ENCODE measurements around the gene DHCR7.

DNA sequence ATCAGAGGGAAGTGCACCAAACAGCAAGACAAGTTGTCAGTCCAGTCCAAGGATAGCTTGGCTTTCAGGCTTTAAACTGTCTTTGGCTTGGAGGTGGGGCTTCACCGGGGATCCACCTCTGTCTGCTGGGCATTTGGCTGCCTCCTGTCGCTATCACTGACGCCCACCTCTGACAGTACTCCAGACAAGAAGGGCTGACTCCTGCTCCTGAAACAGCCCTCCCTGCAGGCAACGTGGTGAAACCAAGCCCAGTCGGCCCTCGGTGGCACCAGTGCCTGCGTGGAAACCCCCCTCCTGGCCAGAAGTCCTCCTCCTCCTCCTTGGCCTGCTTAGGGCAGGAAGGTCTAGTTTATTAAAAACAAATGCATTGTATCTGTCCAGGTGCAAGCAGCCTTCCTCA lies 16.9 kb downstream of the DHCR7 start:
- TF ChIP-seq, protein P1, sequence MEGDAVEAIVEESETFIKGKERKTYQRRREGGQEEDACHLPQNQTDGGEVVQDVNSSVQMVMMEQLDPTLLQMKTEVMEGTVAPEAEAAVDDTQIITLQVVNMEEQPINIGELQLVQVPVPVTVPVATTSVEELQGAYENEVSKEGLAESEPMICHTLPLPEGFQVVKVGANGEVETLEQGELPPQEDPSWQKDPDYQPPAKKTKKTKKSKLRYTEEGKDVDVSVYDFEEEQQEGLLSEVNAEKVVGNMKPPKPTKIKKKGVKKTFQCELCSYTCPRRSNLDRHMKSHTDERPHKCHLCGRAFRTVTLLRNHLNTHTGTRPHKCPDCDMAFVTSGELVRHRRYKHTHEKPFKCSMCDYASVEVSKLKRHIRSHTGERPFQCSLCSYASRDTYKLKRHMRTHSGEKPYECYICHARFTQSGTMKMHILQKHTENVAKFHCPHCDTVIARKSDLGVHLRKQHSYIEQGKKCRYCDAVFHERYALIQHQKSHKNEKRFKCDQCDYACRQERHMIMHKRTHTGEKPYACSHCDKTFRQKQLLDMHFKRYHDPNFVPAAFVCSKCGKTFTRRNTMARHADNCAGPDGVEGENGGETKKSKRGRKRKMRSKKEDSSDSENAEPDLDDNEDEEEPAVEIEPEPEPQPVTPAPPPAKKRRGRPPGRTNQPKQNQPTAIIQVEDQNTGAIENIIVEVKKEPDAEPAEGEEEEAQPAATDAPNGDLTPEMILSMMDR (IDR thresholded peaks at IDR 0.05; ENCODE audit: low read depth, low read length, poor library complexity, severe bottlenecking): no peak
- TF ChIP-seq EZH2phosphoT487 (IDR thresholded peaks at IDR 0.05; ENCODE audit: borderline replicate concordance, low read length): no peak
